Head of caudate nucleus (tissue), 42 donors: Measurements from ENCODE around the gene ATRX.
"Not testable (repeated sequence)": the region's sequence is repeated elsewhere in the genome, so short reads cannot be mapped to it uniquely, and the experiment has no call there.

Source experiments
- DNase-seq, 42 donors: peaks; one replicate each; pipeline versions ENCODE4 v3.0.0 to v3.0.0-alpha.2; 2020 to 2021; ENCODE audit warnings: mixed read lengths in 7 of 42
- intact Hi-C: fragments of 100-400 bp; cut with DNase I; formaldehyde crosslinking; loops from one replicate; pipeline ENCODE4 v1.15.0; 2022

Gene ATRX

DNA sequence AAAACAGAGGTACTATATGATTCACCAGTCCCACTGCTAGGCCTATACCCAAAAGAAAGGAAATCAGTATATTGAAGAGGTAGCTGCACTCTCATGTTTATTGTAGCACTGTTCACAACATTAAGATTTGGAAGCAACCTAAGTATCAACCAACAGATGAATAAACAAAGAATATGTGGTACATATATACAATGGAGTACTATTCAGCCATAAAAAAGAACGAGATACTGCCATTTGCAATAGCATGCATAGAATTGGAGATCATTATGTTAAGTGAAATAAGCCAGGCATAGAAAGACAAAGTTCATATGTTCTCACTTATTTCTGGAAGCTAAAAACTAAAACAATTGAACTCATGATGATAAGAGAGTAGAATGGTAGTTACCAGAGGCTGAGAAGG, 266.3 kb downstream of the ATRX start:
- intact Hi-C loops: loop anchor here (10.0 kb wide), 1 partner anchor 385 kb away; no protein-coding TSS in a partner anchor
- no peak for DNase-seq

DNA sequence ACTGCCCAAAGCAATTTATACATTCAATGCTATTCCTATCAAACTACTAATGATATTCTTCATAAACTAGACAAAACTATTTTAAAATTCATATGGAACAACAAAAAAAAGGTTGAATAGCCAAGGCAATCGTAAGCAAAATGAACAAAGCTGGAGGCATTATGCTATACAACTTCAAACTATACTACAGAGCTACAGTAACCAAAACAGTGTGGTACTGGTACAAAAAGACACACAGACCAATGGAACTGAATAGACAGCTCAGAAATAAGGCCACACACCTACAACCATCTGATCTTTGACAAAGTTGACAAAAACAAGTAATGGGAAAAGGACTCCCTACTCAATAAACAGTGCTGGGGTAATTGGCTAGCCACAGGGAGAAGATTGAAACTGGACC, 271.8 kb downstream of the ATRX start:
- intact Hi-C loops: no loop called here
- no peak for DNase-seq

DNA sequence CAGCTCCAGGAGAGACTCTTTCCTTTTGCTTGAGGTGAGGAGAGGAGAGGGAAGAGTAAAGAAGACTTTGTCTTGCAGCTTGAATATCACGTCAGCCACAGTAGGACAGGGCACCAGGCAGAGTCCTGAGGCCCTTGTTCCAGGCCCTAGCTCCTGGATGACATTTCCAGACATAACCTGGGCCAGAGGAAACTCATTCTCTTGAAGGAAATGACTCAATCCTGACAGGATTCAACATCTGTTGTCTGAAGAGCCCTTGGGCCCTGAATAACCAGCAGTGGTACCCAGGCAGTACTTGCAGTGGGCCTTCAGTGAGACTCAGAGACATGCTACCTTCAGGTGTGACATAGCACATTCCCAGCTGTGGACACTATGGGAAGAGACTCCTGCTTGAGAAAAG, 276.0 kb downstream of the ATRX start:
- intact Hi-C loops: no loop called here
- no peak for DNase-seq

GRCh38 chrX:77505227-77505626, 280.8 kb downstream of the ATRX start:
- intact Hi-C loops: no loop called here
- DNase-seq: no peak

DNA sequence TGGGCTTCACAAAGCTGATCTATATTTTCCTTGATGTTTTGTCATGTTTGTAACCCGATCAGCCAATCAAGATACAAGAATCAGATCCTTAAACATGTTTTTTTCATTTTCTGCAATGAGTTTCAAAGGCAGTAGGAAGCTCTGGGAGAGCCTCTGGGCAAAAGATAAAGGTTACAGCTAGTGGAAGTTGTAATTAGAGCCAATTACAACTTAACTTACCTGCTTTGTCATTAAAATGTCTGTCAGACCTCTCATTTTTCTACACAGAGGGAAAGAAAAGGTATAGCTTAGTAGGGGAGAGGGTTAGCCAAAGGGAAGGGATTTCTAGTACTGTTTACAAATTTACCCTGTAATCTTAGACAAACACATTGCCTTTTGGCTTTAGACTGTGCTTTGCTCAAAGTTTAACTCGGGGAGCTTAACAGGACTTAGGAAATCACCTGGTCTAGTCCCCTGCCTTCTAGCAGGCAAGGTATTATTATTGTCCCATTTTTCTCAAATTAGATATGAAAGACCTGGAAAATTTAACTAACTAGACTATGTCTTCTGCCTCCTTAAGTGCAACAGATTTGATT, 283.0 kb downstream of the ATRX start:
- no peak for DNase-seq
- intact Hi-C loops: no loop called here

GRCh38 chrX:77500164-77500563, 285.9 kb downstream of the ATRX start:
- intact Hi-C loops, DNase-seq: not testable (repeated sequence)

DNA sequence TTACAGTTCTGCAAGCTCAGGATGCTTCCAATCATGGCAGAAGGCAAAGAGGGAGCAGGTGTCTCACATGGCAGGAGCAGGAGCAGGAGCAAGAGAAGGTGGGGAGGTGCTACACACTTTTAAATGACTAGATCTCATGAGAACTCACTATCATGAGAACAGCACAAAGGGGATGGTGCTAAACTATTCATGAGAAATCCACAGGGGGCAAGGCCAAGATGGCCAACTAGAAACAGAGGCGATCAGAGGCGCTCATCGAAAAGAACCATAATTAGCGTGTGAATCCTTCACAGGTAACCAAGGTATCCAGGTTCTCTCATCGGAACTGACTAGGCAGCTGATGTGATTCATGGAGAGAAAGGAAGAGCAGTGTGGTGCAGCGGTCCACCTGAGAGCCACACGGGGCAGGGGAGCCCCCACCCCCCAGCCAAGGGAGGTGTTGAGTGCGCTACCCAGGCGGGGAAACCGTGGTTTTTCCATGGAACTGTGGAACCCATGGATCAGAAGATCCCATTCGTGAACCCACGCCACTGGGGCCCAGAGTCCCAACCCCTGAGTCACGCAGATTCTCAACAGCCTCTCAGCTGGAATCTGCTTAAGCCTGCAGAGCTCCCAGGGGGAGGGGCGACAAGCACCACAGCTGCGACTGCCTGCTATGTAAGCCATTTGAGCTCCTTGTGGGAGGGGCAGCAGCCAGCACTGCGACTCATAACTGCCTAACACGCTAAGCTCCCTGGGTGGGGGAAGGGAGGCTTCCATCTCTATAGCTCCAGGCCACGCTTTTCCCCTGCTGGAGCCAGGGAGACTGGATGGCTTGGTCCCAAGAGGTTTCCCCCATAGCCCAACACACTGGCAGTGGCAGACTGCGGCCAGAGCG, 292.1 kb downstream of the ATRX start:
- no peak for DNase-seq
- intact Hi-C loops: no loop called here

DNA sequence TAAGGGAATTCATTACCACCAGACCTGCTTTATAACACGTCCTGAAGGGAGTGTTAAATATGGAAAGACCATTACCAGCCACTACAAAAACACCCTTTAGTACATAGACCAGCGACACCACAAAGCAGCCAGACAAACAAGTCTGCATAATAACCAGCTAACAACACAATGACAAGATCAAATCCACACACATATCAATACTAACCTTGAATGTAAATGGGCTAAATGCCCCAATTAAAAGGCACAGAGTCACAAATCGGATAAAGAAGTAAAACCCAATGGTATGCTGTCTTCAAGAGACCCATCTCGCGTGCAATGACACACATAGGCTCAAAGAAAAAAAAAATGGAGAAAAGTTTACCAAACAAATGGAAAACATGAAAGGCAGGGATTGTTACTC, 302.0 kb downstream of the ATRX start:
- no peak for DNase-seq
- intact Hi-C loops: no loop called here

DNA sequence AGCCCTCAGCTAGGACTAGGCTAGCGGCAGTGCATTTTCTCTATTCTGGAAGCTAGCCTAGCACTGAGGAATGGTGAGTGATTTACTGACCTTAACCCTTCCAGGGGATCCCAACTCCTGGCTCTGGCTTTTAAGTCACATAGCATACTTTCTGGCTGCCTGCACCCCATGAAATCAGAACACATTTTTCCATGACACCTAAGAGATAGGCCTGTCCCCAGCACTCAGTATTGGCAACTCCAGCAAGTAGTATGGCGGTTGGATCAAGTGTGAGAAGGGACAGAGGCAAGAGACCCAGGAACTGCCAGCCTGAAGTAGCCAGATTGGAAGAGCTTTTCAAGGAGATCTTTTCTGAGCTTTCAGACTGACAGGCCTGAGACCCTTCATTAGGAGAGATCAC, 330.6 kb downstream of the ATRX start:
- no peak for DNase-seq
- intact Hi-C loops: no loop called here
